H9 (cell line): ENCODE measurements around the gene PGM3. TPM values are rescaled to one million over a fixed set of nuclear protein-coding genes. Genes with fewer than 3 reads are reported as not detected.

Experiments used
- DNase-seq: peaks from one replicate; pipeline ENCODE4 v3.0.0-alpha.2; 2017
- H2AFZ ChIP-seq: one replicate; pipeline ENCODE4 v1.6.1; 2013; ENCODE audit warnings: mild to moderate bottlenecking, low read length, control low read depth, moderate library complexity
- H2AK5ac ChIP-seq: 2 replicates; pipeline ENCODE4 v1.6.1; 2013; ENCODE audit warnings: low read length, control low read depth, mixed read lengths; ENCODE audit not compliant: insufficient read length
- H2BK120ac ChIP-seq: one replicate; pipeline ENCODE4 v1.6.1; 2013; ENCODE audit warnings: low read depth, mild to moderate bottlenecking, low read length, control low read depth, inconsistent platforms; ENCODE audit not compliant: poor library complexity, severe bottlenecking
- H2BK12ac ChIP-seq: 2 replicates; pipeline ENCODE4 v1.6.1; 2013; ENCODE audit warnings: low read length, control low read depth, mixed read lengths, low read depth; ENCODE audit not compliant: insufficient read length
- H2BK15ac ChIP-seq: 2 replicates; pipeline ENCODE4 v1.6.1; 2013; ENCODE audit warnings: low read depth, low read length, control low read depth
- H2BK20ac ChIP-seq: one replicate; pipeline ENCODE4 v1.6.1; 2013; ENCODE audit warnings: low read depth, mild to moderate bottlenecking, low read length, control low read depth, inconsistent platforms; ENCODE audit not compliant: poor library complexity, severe bottlenecking
- H2BK5ac ChIP-seq: 2 replicates; pipeline ENCODE4 v1.6.1; 2013; ENCODE audit warnings: low read length, control low read depth, mixed read lengths; ENCODE audit not compliant: insufficient read length
- H3K14ac ChIP-seq: 2 replicates; pipeline ENCODE4 v1.6.1; 2013; ENCODE audit warnings: low read length, control low read depth; ENCODE audit not compliant: insufficient read depth
- H3K18ac ChIP-seq: 2 replicates; pipeline ENCODE4 v1.6.1; 2013; ENCODE audit warnings: low read depth, mild to moderate bottlenecking, mixed read lengths, low read length, control low read depth; ENCODE audit not compliant: insufficient read length
- H3K23ac ChIP-seq: 2 replicates; pipeline ENCODE4 v1.6.1; 2013; ENCODE audit warnings: low read length, control low read depth, mixed read lengths, low read depth; ENCODE audit not compliant: insufficient read length
- H3K23me2 ChIP-seq: 2 replicates; pipeline ENCODE4 v1.6.1; 2013; ENCODE audit warnings: low read depth, mild to moderate bottlenecking, mixed read lengths, low read length, control low read depth; ENCODE audit not compliant: insufficient read length, poor library complexity, severe bottlenecking
- H3K27ac ChIP-seq: 2 replicates; pipeline ENCODE4 v1.5.1; 2013; ENCODE audit warnings: low read length, control low read depth, mixed read lengths, low read depth; ENCODE audit not compliant: insufficient read length
- H3K27me3 ChIP-seq: 2 replicates; pipeline ENCODE4 v1.6.1; 2013; ENCODE audit warnings: low read length, control low read depth, inconsistent platforms; ENCODE audit not compliant: insufficient read depth
- H3K4ac ChIP-seq: 2 replicates; pipeline ENCODE4 v1.6.1; 2013; ENCODE audit warnings: low read depth, mild to moderate bottlenecking, control low read depth, inconsistent platforms, low read length, moderate library complexity
- H3K4me1 ChIP-seq: 2 replicates; pipeline ENCODE4 v1.6.1; 2013; ENCODE audit warnings: low read length, control low read depth, inconsistent platforms; ENCODE audit not compliant: insufficient read depth
- H3K4me2 ChIP-seq: 2 replicates; pipeline ENCODE4 v1.6.1; 2013; ENCODE audit warnings: low read length, control low read depth, mixed read lengths; ENCODE audit not compliant: insufficient read length, insufficient read depth
- H3K56ac ChIP-seq: 2 replicates; pipeline ENCODE4 v1.6.1; 2013; ENCODE audit warnings: low read depth, mild to moderate bottlenecking, mixed read lengths, low read length, control low read depth; ENCODE audit not compliant: insufficient read length
- H3K79me1 ChIP-seq: 2 replicates; pipeline ENCODE4 v1.6.1; 2013; ENCODE audit warnings: low read depth, mild to moderate bottlenecking, moderate library complexity, low read length, control low read depth, inconsistent platforms; ENCODE audit not compliant: insufficient read depth, poor library complexity, severe bottlenecking
- H3K79me2 ChIP-seq: 2 replicates; pipeline ENCODE4 v1.6.1; 2013; ENCODE audit warnings: low read length, control low read depth, inconsistent platforms; ENCODE audit not compliant: insufficient read depth
- H3K9ac ChIP-seq: 2 replicates; pipeline ENCODE4 v1.6.1; 2013; ENCODE audit warnings: low read length, control low read depth, mixed read lengths; ENCODE audit not compliant: insufficient read length; ENCODE audit errors: extremely low read depth
- H3K9me3 ChIP-seq: one replicate; pipeline ENCODE4 v1.6.1; 2013; ENCODE audit warnings: low read depth, low read length, inconsistent platforms; ENCODE audit not compliant: control insufficient read depth
- H3T11ph ChIP-seq: one replicate; pipeline ENCODE4 v1.6.1; 2013; ENCODE audit warnings: mild to moderate bottlenecking, low read length, control low read depth, inconsistent platforms
- H4K20me1 ChIP-seq: one replicate; pipeline ENCODE4 v1.6.1; 2013; ENCODE audit not compliant: control insufficient read depth, insufficient read length, insufficient read depth
- H4K5ac ChIP-seq: 2 replicates; pipeline ENCODE4 v1.6.1; 2013; ENCODE audit warnings: low read depth, mild to moderate bottlenecking, mixed read lengths, low read length, control low read depth; ENCODE audit not compliant: insufficient read length
- H4K8ac ChIP-seq: replicated peaks from 2 replicates; pipeline ENCODE4 v1.6.1; 2013; ENCODE audit warnings: low read length, control low read depth, mixed read lengths, low read depth; ENCODE audit not compliant: insufficient read length
- H4K91ac ChIP-seq: 2 replicates; pipeline ENCODE4 v1.6.1; 2013; ENCODE audit warnings: low read depth, mild to moderate bottlenecking, moderate library complexity, mixed read lengths, low read length, control low read depth; ENCODE audit not compliant: insufficient read length
- H3K27ac Mint-ChIP-seq, 3 experiments: 2 replicates in 2 of 3; 3 replicates in 1 of 3; pipeline ENCODE4 v1.8.0; 2020 to 2021; ENCODE audit warnings: mixed read lengths in 3 of 3, mild to moderate bottlenecking in 1 of 3, moderate library complexity in 1 of 3
- H3K27me3 Mint-ChIP-seq: 2 replicates; pipeline ENCODE4 v1.8.0; 2021; ENCODE audit warnings: low read depth, mild to moderate bottlenecking, moderate library complexity, mixed read lengths
- H3K36me3 Mint-ChIP-seq, 3 experiments: 2 replicates in 2 of 3; 3 replicates in 1 of 3; pipeline ENCODE4 v1.8.0; 2020 to 2021; ENCODE audit warnings: low read depth in 3 of 3, mixed read lengths in 3 of 3; ENCODE audit not compliant: insufficient read depth in 1 of 3
- H3K4me1 Mint-ChIP-seq, 2 experiments: 2 replicates each; pipeline ENCODE4 v1.8.0; 2020; ENCODE audit warnings: mixed read lengths in 2 of 2
- H3K4me3 Mint-ChIP-seq, 2 experiments: 2 replicates in 1 of 2; 3 replicates in 1 of 2; pipeline ENCODE4 v1.8.0; 2020 to 2021; ENCODE audit warnings: mild to moderate bottlenecking in 2 of 2, mixed read lengths in 2 of 2, moderate library complexity in 1 of 2
- H3K9me3 Mint-ChIP-seq, 2 experiments: 2 replicates in 1 of 2; 3 replicates in 1 of 2; pipeline ENCODE4 v1.8.0; 2020; ENCODE audit warnings: mild to moderate bottlenecking in 2 of 2, mixed read lengths in 2 of 2, moderate library complexity in 1 of 2
- WGBS: extraction: QIAGEN DNeasy Blood & Tissue Kit; methylation state at CpG from one replicate; pipeline ENCODE4 v1.1.7; 2013; ENCODE audit warnings: missing lambda C conversion rate, low lambda C conversion rate, mixed read lengths; ENCODE audit not compliant: insufficient read length; ENCODE audit errors: extremely low coverage; 5-methylcytosine and 5-hydroxymethylcytosine counted together
- total RNA-seq: library from RNA; stranded (reverse); gene quantifications from 2 replicates; pipeline ENCODE4 v1.2.1, GENCODE V29; 2021
- TF ChIP-seq, protein P1 (sequence below): fragments of 200-600 bp; sonication (generic); conservative IDR thresholded peaks from 3 replicates; pipeline ENCODE4 v1.8.0; 2021; ENCODE audit warnings: antibody characterized with exemption, mild to moderate bottlenecking

Gene PGM3
- total RNA-seq, 1 experiment from 2014 or later, result 69.3 TPM

GRCh38 chr6:83124553-83124952 lies 68.5 kb downstream of the PGM3 start:
- Mint-ChIP-seq H3K4me3 (no peak overlapping the region), H3K36me3 (peaks cover 3 to 43% (median 41%) of the 10 kb centered on the region in 3 experiments; a peak in 6 of 7 replicates), H3K27me3 (no peaks in the 10 kb centered on the region), H3K9me3 (no peaks in the 10 kb centered on the region), H3K27ac (no peak overlapping the region; a peak in 1 of 7 replicates), H3K4me1 (peaks cover 10 to 19% of the 10 kb centered on the region in 2 experiments)
- H2BK5ac ChIP-seq, result no peak overlapping the region
- H3T11ph ChIP-seq, result no peak overlapping the region
- H2BK12ac ChIP-seq, result no peak overlapping the region
- no peak overlapping the region for H2AK5ac ChIP-seq
- H3K4ac ChIP-seq, result no peak overlapping the region
- H3K27me3 ChIP-seq, result no peaks in the 10 kb centered on the region
- no peak overlapping the region for H3K27ac ChIP-seq
- H3K9me3 ChIP-seq, result no peaks in the 10 kb centered on the region
- no peak overlapping the region for H3K18ac ChIP-seq
- no peak overlapping the region for H4K91ac ChIP-seq
- no peak overlapping the region for H2BK15ac ChIP-seq
- DNase-seq, result no peak
- no peaks in the 10 kb centered on the region for H4K20me1 ChIP-seq
- no peak overlapping the region for H3K23ac ChIP-seq
- H3K14ac ChIP-seq, result no peak overlapping the region
- no peak overlapping the region for H2BK20ac ChIP-seq
- H3K23me2 ChIP-seq, result no peaks in the 10 kb centered on the region
- H3K56ac ChIP-seq, result no peak overlapping the region
- H3K9ac ChIP-seq, result no peak overlapping the region
- H3K79me1 ChIP-seq, result no peaks in the 10 kb centered on the region
- TF ChIP-seq, protein P1, sequence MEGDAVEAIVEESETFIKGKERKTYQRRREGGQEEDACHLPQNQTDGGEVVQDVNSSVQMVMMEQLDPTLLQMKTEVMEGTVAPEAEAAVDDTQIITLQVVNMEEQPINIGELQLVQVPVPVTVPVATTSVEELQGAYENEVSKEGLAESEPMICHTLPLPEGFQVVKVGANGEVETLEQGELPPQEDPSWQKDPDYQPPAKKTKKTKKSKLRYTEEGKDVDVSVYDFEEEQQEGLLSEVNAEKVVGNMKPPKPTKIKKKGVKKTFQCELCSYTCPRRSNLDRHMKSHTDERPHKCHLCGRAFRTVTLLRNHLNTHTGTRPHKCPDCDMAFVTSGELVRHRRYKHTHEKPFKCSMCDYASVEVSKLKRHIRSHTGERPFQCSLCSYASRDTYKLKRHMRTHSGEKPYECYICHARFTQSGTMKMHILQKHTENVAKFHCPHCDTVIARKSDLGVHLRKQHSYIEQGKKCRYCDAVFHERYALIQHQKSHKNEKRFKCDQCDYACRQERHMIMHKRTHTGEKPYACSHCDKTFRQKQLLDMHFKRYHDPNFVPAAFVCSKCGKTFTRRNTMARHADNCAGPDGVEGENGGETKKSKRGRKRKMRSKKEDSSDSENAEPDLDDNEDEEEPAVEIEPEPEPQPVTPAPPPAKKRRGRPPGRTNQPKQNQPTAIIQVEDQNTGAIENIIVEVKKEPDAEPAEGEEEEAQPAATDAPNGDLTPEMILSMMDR, result no peak
- peaks cover 7% of the 10 kb centered on the region for H3K4me1 ChIP-seq
- H3K79me2 ChIP-seq, result no peaks in the 10 kb centered on the region
- H2AFZ ChIP-seq, result no peak overlapping the region
- WGBS, result no CpG with 5 or more reads among the region's 3 CpGs
- no peak overlapping the region for H2BK120ac ChIP-seq
- H4K5ac ChIP-seq, result no peak overlapping the region
- H3K4me2 ChIP-seq, result no peak overlapping the region
- H4K8ac ChIP-seq, result no peak overlapping the region
